HUDEP-2 (cell line): ENCODE results near the gene OSBPL10.

ENCODE experiments used
- DNase-seq, 76 experiments: peaks; one replicate each; lab custom pipeline; 2025; ENCODE audit not compliant: unreplicated experiment in 76 of 76; lab: John Stamatoyannopoulos, UW

OSBPL10 gene

DNA sequence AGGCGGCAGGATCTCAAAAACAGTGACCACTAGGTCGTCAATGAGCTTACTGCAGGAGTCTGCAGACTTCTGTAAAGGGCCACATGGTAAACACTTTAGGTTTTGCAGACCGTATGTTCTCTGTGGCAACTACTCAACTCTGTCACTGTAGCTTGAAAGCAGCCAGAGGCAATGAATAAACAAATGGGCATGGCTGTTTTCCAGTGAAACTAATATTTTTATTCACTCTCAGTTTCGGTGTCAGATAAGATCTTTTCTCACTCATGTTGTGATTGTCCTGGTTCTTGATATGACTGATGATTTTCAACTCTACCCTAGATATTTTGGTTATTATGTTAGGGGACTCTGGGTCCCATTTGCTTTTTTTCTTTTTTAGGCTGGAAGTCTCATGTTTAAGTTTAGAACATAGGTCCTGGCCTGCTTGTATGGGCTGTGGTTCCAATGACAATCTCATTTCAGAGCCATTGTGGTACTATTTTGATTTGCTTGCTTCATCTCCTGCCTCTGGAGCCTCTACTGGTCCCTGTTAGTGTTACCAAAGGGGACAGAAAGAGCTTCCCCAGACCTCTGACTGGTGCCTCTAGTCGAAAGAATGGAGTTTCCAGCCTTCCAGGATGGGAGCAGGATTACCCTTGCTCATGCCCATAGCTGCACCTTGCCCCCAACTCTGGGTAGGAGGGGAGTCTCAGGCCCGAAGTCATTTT lies 226.3 kb downstream of the OSBPL10 start:
- DNase-seq: no peak

DNA sequence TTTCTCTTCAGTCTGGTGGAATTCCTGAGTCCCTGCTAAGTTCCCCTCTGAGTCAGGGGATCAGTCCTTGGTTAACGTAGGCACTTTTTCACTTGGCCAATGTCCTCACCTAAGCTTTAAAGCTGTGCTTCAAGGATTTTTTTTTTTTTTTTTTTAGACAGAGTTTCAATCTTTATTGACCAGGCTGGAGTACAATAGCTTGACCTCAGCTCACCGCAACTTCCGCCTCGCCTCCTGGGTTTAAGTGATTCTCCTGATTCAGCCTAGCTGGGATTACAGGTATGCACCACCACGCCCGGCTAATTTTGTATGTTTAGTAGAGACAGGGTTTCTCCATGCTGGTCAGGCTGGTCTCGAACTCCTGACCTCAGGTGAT lies 228.0 kb downstream of the OSBPL10 start:
- no peak for DNase-seq

DNA sequence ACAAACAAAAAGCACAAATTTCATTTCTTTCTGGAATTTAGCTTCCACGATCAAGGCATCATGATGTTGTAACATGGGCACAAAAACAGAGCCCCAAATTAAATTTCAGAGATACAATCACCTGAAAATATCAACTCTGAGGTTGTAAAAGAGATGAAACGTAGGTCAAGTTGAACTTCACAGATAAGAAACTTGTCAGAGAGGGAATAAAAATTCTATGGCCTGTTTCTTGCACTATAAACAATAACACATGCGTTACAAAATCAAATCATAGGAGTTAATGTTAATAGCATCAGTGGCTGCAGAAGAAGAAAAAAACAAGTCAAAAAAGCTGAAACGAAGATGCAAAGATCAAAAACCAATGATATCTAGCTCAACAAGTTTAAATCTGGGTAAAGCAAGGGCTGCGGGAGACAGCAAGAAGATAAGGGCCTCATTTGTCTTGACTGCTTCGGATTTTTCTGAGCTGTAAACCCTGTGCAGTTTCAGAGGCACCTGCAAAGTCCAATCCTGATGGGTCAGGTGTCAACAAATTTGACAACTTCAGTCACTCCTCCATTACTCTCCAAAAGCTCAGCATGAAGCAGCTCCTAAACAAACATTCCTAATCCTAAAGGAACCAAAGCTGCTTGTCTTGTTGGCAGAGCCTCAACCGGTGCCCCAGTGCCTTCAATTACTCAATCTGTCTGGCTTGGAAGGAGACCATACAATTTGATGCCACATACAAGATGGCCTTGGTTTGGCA lies 228.6 kb downstream of the OSBPL10 start:
- no peak for DNase-seq

DNA sequence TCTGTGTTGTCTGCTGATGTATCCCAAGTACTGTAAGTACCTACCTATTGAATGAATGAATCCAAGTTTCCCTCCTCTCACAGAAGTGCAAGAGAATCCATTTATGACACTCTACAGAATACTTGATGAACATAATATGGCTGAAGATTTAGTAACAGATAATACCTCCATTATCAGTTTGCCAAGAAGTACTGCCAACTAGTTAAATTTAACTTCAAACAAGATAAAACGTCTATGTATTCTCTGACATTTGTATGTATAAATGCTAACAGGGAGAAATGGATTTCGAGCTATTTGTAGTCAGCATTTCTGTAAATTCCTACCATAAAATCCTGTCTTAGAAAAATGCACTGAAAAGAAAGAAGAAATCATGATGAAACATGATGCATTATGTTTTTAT lies 230.7 kb downstream of the OSBPL10 start:
- DNase-seq: no peak

GRCh38 chr3:31748933-31749295 lies 232.1 kb downstream of the OSBPL10 start:
- no peak for DNase-seq

- no peak for DNase-seq
These were observed 232.7 kb downstream of the OSBPL10 start for GRCh38 chr3:31748281-31748932.

DNA sequence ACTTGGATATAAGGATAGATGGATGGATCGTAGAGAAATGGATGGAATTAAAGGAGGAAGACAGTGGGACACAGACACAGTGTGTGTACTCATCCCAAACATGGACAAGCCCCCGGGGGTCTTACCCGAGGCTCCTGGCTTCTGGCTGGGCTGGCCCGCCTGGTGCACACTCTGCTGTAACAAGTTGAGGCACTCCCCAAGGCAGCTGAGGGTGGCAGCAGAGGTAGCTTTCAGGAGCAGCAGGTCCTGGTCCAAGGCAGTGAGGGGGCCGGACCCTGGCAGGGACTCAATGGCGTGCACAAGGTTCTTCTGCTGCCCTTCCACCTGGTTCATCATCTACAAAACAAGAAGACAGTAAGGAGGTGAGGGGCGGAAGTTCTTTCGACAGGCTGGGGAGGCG lies 233.3 kb downstream of the OSBPL10 start:
- no peak for DNase-seq

GRCh38 chr3:31744913-31745312 lies 236.1 kb downstream of the OSBPL10 start:
- DNase-seq: no peak

- no peak for DNase-seq
These were observed 237.6 kb downstream of the OSBPL10 start for GRCh38 chr3:31743331-31744089.

DNA sequence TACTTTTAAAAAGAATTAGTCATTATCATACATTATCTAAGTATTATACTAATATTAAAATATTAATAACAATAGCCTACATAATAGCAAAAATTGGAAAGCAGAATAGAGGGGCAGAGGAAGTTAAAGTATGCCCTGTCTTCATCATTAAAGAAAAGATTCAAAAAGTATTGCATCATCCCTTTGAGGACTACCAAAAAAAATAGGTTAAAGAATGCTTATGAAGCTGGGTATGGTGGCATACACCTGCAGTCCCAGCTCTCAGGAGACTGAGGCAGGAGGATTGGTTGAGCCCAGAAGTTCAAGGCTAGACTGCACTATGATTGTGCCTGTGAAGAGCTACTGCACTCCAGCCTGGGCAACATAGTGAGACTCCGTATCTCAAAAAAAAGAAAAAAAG lies 240.7 kb downstream of the OSBPL10 start:
- DNase-seq: no peak

DNA sequence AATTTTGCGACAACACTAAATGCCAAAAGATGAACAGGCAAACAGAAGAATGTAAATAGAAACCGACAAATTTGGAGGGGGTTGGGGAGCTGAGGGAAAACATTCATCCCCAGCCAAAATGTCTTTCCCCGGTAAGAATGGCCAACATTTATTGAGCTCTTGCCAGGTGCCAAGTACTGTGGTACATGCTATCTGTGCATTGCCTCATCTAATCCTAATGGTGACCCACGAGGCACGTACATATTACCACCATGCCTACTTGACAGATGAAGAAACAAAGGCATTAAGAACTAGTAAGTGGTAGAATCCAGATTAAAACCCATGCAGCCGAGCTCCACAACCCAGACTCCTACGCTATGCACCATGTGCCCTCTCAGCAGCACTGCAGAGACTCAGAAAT lies 242.7 kb downstream of the OSBPL10 start:
- DNase-seq: no peak

DNA sequence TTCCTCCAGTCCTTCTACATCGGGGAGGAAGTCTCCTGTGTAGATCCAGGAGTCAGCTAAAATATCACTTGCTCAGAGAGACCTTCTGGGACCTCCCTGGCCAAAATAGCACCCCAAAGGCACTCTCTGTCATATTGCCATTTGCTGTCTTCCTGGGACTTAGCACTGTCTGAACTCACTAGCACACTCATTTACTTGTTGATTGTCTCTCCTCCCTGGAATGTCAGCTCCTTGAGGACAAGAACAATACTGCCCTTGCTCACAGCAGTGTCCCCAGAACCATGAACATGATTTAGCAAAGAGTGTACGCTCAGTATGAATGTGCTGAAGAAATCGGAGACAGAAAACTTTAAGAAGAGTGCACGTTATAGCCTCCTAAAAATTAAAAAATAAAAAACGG lies 245.4 kb downstream of the OSBPL10 start:
- DNase-seq: no peak

DNA sequence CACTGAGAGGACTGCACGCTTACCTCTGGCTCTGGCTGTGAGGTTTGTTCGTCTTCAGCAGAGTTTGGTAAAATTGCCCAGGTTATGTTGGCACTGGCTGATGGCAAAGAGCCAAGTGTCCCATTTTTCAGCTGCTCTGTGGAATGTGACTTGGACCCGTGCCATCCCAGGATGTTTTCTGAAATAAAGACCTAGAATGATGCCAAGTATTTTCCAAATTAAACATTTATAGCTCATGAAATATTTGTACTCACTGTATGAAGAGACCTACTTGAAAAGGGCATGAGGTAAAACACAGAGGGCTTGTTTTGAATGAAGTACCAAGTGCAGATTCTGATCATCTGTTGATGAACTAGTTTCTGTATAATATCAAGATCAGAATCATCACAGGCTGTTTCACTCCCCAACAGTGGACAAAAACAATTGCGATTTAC lies 247.8 kb downstream of the OSBPL10 start:
- no peak for DNase-seq

DNA sequence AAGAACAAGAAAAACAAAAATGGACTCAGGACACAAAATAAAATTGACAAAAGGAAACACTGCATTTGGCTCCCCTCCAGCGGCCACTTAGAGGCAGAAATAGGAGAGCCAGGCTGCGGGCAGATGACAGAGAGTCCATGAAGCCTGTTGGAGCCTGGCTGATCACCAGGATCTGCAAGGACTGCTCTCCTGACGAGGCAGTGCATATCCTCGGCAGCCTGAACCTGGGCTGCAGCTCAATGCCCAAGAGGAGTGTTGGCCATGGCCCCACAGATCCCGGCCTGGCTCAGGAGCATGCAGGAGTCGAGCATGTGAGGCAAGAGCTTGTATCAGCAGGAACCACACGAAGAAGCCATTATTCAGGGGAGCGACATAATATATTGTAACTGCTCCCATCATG lies 248.5 kb downstream of the OSBPL10 start:
- DNase-seq: no peak

- DNase-seq: no peak
These were observed 251.5 kb downstream of the OSBPL10 start for GRCh38 chr3:31729573-31729972.

DNA sequence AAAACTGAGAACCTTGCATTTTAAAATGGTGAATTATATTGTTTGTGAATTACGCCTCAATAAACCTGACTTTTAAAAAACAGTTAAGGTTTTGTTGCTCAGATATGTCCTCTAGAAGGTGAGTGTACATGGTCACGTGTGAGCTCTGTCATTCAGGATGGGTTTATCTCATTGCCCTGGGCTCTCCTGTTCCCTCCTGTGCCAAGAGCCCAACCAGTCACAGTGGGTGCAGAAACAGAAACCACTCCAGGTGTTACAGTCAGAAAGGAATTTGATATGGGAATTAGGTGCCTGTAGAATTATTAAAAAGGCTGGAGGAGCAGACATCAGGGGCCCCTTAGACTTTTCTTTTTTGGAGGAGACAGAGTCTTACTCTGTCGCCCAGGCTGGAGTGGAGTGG lies 252.0 kb downstream of the OSBPL10 start:
- no peak for DNase-seq

- DNase-seq: no peak
These were observed 252.7 kb downstream of the OSBPL10 start for GRCh38 chr3:31728403-31728802.

GRCh38 chr3:31725976-31726375 lies 255.1 kb downstream of the OSBPL10 start:
- no peak for DNase-seq

DNA sequence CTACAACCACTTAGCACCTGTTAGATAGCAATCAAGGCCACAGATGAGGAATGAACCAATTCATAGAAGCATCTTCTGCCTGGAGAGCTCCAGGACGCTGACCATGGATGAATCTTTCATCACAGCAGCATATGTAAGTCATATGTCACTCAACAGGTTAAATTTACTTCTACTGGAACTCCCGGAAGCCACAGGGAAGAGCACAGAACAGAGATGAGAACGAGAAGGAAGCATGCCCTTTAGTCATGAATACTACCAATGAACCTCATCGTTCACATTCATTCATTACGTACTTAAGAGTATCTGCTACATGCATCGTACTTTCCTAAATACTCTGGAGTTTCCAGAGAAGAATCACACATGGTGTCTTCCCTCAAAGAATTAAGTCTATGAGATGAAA lies 255.5 kb downstream of the OSBPL10 start:
- DNase-seq: no peak

GRCh38 chr3:31724651-31725050 lies 256.4 kb downstream of the OSBPL10 start:
- peak in 6 of 76 experiments; percentile 1 to 24 (median 10) for DNase-seq

DNA sequence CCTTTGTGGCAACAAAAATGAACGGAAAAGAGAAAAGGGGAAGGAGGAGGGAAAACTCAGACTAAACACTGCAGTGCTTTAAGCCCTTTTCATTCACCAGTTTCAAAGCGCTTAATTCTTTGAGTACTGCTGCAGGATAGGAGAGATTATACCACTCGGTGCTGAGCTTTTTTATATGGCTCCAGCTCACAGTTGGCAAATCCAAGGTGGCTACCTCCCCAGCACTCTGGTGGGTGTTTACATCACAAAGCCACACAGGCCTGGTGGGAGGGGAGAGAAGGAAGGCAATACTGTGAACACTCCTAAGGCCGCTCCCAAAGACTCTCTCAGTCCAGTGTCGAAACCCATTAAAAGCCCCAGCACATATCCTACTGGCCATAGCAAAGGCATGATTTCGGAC lies 256.9 kb downstream of the OSBPL10 start:
- DNase-seq: no peak
